ENCODE data around the gene TFB1M. TPM values are rescaled to one million over a fixed set of nuclear protein-coding genes. Genes with fewer than 3 reads are reported as not detected.

TFB1M gene
- polyA plus RNA-seq, 2 of the 4 experiments (the other 2 are of a cell fraction): 9.8 to 19.5 TPM

GRCh38 chr6:155349956-155350355 is 35.7 kb upstream of the TFB1M start:
- Histone ChIP-seq H3K4me1 (no peaks in the 10 kb centered on the region), H3K27ac (no peak overlapping the region), H3K9me3 (peaks cover 21% of the 10 kb centered on the region; the same call in 2 of the 3 replicates), H3K4me3 (no peak overlapping the region), H3K4me2 (no peak overlapping the region)
- WGBS (ENCODE audit: missing lambda C conversion rate): 76% methylated on average over 6 of the region's 6 CpGs
- CTCF ChIA-PET: interaction anchor here (0.7 to 2.1 kb wide), 2 partner anchors 18 to 180 kb away, joined by 3 to 5 read pairs; no protein-coding TSS in a partner anchor
- no peak for TF ChIP-seq FOSL2 (IDR thresholded peaks at IDR 0.05)
- TF ChIP-seq FOSL2 (CRISPR knock-in tag; IDR thresholded peaks at IDR 0.05): no peak
- TF ChIP-seq FOXS1 (CRISPR knock-in tag; IDR thresholded peaks at IDR 0.05): no peak
- TF ChIP-seq USF2 (IDR thresholded peaks at IDR 0.05): no peak
- no peak for TF ChIP-seq BHLHE40 (IDR thresholded peaks at IDR 0.05; ENCODE audit: low read depth, low read length)
- TF ChIP-seq NR3C1 (IDR thresholded peaks at IDR 0.05): no peak
- TF ChIP-seq HEYL (CRISPR knock-in tag; IDR thresholded peaks at IDR 0.05): no peak
- POLR2A ChIA-PET: no interaction called here
- ATAC-seq (no peak), FAIRE-seq (no peak), DNase-seq (ENCODE audit: low read depth in 1 of 2, low spot score in 1 of 2) (no peak)

GRCh38 chr6:155349129-155349528 is 34.8 kb upstream of the TFB1M start:
- ATAC-seq (no peak), DNase-seq (ENCODE audit: low read depth in 1 of 2, low spot score in 1 of 2) (no peak), FAIRE-seq (no peak)
- no peak overlapping the region for H3K27ac ChIP-seq
- no peak overlapping the region for H3K4me2 ChIP-seq
- CTCF ChIA-PET: interaction anchor here (0.7 to 2.1 kb wide), 2 partner anchors 17 to 180 kb away, joined by 3 to 5 read pairs; no protein-coding TSS in a partner anchor
- H3K9me3 ChIP-seq: peaks cover 15% of the 10 kb centered on the region; the same call in 2 of the 3 replicates
- TF ChIP-seq JUNB (IDR thresholded peaks at IDR 0.05) (no peak), ESRRA (IDR thresholded peaks at IDR 0.05; ENCODE audit: borderline replicate concordance, low read length) (no peak), ZFP36 (IDR thresholded peaks at IDR 0.05; ENCODE audit: borderline replicate concordance, partially characterized antibody) (no peak), KDM5A (IDR thresholded peaks at IDR 0.05) (no peak), NPAS2 (CRISPR knock-in tag; IDR thresholded peaks at IDR 0.05; ENCODE audit: borderline replicate concordance) (no peak), CEBPB (IDR thresholded peaks at IDR 0.05) (no peak), FOSB (CRISPR knock-in tag; IDR thresholded peaks at IDR 0.05) (no peak), ELK1 (IDR thresholded peaks at IDR 0.05; ENCODE audit: low read depth, low read length) (no peak), FOSL2 (IDR thresholded peaks at IDR 0.05) (no peak), FOSL2 (CRISPR knock-in tag; IDR thresholded peaks at IDR 0.05) (no peak), PHF8 (IDR thresholded peaks at IDR 0.05; ENCODE audit: borderline replicate concordance, low read depth) (no peak), E2F6 (IDR thresholded peaks at IDR 0.05; ENCODE audit: borderline replicate concordance, low read depth) (no peak)
- H3K4me1 ChIP-seq: no peaks in the 10 kb centered on the region
- no peak overlapping the region for H3K4me3 ChIP-seq
- POLR2A ChIA-PET: no interaction called here
- WGBS (ENCODE audit: missing lambda C conversion rate): 65% methylated on average over 2 of the region's 2 CpGs

GRCh38 chr6:155347800-155348199 is 33.5 kb upstream of the TFB1M start:
- POLR2A ChIA-PET: no interaction called here

More at GRCh38 chr6:155347800-155348199, 33.5 kb upstream of the TFB1M start:
- H3K4me1 ChIP-seq: no peaks in the 10 kb centered on the region
- H3K9me3 ChIP-seq: peaks cover 9% of the 10 kb centered on the region; the same call in 1 of the 3 replicates
- WGBS (ENCODE audit: missing lambda C conversion rate): 11% methylated on average over 1 of the region's 1 CpG
- FAIRE-seq: no peak
- no peak overlapping the region for H3K4me3 ChIP-seq
- no peak for ATAC-seq
- TF ChIP-seq CBX8 (IDR thresholded peaks at IDR 0.05): no peak
- TF ChIP-seq ZSCAN20 (CRISPR knock-in tag; IDR thresholded peaks at IDR 0.05): no peak
- TF ChIP-seq HOXB5 (CRISPR knock-in tag; IDR thresholded peaks at IDR 0.05): no peak
- no peak for TF ChIP-seq EP300 (IDR thresholded peaks at IDR 0.05)
- TF ChIP-seq RFX5 (IDR thresholded peaks at IDR 0.05): no peak
- no peak for TF ChIP-seq RAD21 (conservative IDR thresholded peaks at IDR 0.05 in 1 of 2, IDR thresholded peaks at IDR 0.05 in 1 of 2)
- TF ChIP-seq JUN (IDR thresholded peaks at IDR 0.05): no peak
- no peak for DNase-seq (ENCODE audit: low read depth in 1 of 2, low spot score in 1 of 2)
- no peak overlapping the region for H3K27ac ChIP-seq
- CTCF ChIA-PET: interaction anchor here (1.5 kb wide), 1 partner anchor 18 kb away, joined by 3 read pairs; no protein-coding TSS in a partner anchor
- no peak overlapping the region for H3K4me2 ChIP-seq

Measured in A549 (cell line).